Measurements from ENCODE around the gene CCDC186.

Gene CCDC186

DNA sequence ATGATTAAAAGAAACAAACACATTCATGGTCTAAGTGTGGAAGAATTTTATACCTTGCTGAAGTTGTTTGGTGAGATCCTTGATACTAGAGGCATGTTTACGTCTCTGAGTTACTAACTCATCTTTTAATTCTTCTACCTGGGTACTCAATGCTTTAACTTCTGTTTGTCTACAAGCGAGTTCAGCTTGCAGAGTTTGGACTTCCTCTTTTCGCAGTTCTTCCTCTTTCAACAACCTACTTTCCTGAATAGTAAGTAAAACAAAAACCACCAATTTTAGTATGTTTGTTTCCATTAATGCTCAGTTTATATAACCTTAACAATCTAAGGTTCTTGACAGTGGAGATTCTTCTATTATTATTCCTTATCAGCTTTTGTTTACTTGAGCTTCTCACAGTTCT lies 42.9 kb downstream of the CCDC186 start:
- DNase-seq (ENCODE audit: insufficient read length, low spot score) (no peak), FAIRE-seq (peak; percentile 35)
- TF ChIP-seq POLR2A (IDR thresholded peaks at IDR 0.05; ENCODE audit: low read depth, low read length) (no peak), SPI1 (IDR thresholded peaks at IDR 0.05; ENCODE audit: low read depth, low read length) (peak; percentile 98), POLR2AphosphoS5 (IDR thresholded peaks at IDR 0.05; ENCODE audit: low read depth, low read length) (no peak), TAF1 (IDR thresholded peaks at IDR 0.05; ENCODE audit: low read depth, low read length) (no peak), PAX5 (IDR thresholded peaks at IDR 0.05; ENCODE audit: insufficient read depth, low read length, severe bottlenecking) (no peak)

DNA sequence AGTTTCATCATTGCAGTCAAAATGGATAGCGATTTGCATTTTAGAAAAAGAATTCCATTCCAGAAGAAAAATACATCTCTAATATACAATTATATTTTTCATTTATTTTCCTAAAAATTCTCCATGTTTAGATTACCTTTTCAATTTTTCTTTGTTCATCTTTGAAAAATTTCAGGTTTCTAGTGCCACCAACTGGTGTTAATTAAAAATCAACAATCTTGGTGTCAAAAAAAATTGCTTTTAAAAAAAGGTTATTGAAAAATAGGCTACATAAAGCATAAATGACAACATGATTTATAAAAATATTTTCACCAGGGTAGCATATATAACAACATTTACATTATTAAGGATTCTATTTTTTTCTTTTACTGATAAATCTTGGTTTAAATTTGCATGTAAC lies 53.0 kb downstream of the CCDC186 start:
- no peak for FAIRE-seq
- DNase-seq (ENCODE audit: insufficient read length, low spot score): no peak
- TF ChIP-seq POLR2A (IDR thresholded peaks at IDR 0.05; ENCODE audit: low read depth, low read length) (no peak), POLR2AphosphoS5 (IDR thresholded peaks at IDR 0.05; ENCODE audit: low read depth, low read length) (no peak), PAX5 (IDR thresholded peaks at IDR 0.05; ENCODE audit: insufficient read depth, low read length, severe bottlenecking) (no peak), POU2F2 (IDR thresholded peaks at IDR 0.05; ENCODE audit: low read depth, low read length) (no peak), SPI1 (IDR thresholded peaks at IDR 0.05; ENCODE audit: low read depth, low read length) (no peak), TAF1 (IDR thresholded peaks at IDR 0.05; ENCODE audit: low read depth, low read length) (no peak)

DNA sequence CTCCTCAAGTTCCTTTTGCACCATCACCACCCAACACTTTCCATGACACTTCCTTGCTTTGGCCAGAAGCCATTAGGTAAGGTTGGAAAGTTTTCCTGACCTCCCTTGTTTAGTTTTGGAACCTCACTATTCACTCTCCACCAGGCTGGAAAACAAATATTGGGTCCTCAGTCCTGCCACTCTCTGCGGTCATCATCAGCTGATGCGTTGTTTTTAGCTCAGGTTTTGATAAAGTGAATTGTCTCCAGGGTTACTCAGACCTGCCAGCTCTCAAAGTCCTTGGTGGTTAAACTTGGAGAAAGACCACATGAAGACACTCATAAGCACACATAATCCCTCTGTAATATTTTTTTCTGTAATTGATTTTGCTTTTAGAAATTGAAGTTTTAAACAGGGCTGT lies 55.5 kb downstream of the CCDC186 start:
- FAIRE-seq: no peak
- TF ChIP-seq POLR2A (IDR thresholded peaks at IDR 0.05; ENCODE audit: low read depth, low read length) (no peak), PAX5 (IDR thresholded peaks at IDR 0.05; ENCODE audit: insufficient read depth, low read length, severe bottlenecking) (no peak), POLR2AphosphoS5 (IDR thresholded peaks at IDR 0.05; ENCODE audit: low read depth, low read length) (no peak), SPI1 (IDR thresholded peaks at IDR 0.05; ENCODE audit: low read depth, low read length) (no peak), POU2F2 (IDR thresholded peaks at IDR 0.05; ENCODE audit: low read depth, low read length) (no peak), TAF1 (IDR thresholded peaks at IDR 0.05; ENCODE audit: low read depth, low read length) (no peak)
- DNase-seq (ENCODE audit: insufficient read length, low spot score): no peak

DNA sequence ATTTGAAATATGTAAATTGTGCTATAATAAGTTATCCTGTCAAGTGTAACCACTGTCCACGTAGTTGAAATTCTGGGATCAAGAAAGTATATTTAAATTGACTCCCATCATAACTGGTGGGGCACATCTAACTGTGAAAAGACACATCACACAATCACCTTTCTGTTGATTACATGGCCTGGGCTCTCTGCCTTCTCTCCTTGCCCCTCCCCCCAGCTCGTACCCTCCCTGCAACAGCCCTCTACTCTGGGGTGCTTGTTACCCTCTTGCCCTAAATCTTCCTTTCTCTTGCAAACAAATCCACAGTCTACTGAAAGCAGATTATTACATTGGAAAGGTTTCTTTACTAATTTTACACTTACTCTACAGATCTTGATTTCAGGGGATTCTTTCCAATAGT lies 56.3 kb downstream of the CCDC186 start:
- TF ChIP-seq POLR2A (IDR thresholded peaks at IDR 0.05; ENCODE audit: low read depth, low read length) (no peak), SPI1 (IDR thresholded peaks at IDR 0.05; ENCODE audit: low read depth, low read length) (no peak), POU2F2 (IDR thresholded peaks at IDR 0.05; ENCODE audit: low read depth, low read length) (no peak), TAF1 (IDR thresholded peaks at IDR 0.05; ENCODE audit: low read depth, low read length) (no peak), PAX5 (IDR thresholded peaks at IDR 0.05; ENCODE audit: insufficient read depth, low read length, severe bottlenecking) (no peak), POLR2AphosphoS5 (IDR thresholded peaks at IDR 0.05; ENCODE audit: low read depth, low read length) (no peak)
- no peak for DNase-seq (ENCODE audit: insufficient read length, low spot score)
- FAIRE-seq: no peak

DNA sequence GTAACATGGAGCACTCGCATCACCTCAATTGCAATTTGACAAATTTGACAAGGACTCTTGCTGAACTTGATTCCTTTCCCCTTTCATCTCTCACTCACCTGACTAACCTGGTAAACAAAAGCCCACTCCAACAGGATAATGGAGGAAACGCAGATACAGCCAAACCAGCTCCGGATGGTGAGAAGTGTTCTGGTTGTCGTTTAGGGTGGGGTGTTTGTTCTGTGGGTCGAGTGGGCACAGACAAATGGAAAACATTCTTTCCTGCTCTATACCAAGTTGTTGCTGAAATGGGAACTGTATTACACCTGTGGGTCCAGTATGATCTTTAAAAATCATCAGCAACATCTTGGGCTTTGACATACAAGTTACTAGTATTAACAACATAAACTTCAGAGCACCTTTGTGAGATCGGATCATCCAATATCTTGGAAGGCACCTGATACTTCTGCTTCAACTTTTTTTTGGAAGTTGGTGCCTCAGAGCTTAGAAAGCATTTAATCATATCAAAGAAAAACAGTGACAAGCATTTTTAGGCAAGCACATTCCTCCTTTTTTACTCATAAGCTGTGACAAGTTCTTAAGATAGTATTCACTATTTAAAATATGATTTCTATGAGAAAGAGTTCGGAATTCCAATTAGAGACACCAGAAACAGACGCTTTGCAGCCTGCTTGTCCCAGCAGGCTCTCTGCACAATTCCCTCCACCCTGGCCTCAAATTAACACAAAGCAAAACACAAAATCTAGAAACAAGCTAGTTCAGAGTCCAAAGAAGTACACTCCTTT lies 58.1 kb downstream of the CCDC186 start:
- TF ChIP-seq POLR2A (IDR thresholded peaks at IDR 0.05; ENCODE audit: low read depth, low read length) (no peak), POLR2AphosphoS5 (IDR thresholded peaks at IDR 0.05; ENCODE audit: low read depth, low read length) (no peak), TAF1 (IDR thresholded peaks at IDR 0.05; ENCODE audit: low read depth, low read length) (no peak), POU2F2 (IDR thresholded peaks at IDR 0.05; ENCODE audit: low read depth, low read length) (no peak), PAX5 (IDR thresholded peaks at IDR 0.05; ENCODE audit: insufficient read depth, low read length, severe bottlenecking) (no peak), SPI1 (IDR thresholded peaks at IDR 0.05; ENCODE audit: low read depth, low read length) (no peak)
- no peak for FAIRE-seq

DNA sequence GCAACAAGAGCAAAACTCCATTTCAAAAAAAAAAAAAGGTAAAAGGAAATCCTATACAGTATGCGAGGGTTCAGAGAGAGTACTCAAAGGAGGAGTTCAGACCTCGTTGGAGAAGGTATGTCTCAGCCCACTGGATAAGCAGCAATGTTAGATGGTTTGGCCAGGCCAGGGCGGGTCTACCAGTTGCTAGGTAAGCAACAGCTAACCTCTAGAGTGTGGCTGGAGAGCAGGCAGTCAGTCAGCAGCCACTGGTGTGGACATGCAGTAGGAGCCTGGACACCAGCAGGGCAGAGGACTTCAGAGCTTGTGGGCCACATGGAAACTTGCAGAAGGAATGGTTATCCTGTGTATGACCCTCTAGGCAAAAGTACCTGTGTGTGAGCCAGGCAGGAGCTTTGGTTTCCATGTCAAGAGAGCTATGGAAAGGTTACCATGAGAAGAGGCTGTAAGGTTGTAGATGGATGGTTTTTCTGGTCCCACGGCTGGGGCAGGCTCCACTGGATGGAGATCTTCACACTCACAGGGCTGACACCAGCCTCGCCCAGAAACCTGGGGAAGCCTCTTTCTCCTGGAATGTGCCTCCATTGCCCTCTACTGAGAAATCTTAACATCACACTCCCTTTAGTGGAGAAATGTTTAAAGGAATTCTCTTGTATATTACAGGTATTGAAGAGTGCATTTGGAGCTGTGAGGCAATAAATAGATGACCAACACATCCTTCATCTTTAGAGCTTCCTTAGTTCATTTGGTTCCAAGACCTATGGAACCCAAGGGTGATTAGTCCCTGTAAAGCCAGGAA lies 63.6 kb downstream of the CCDC186 start:
- FAIRE-seq: no peak
- no peak for DNase-seq (ENCODE audit: insufficient read length, low spot score)
- TF ChIP-seq TAF1 (IDR thresholded peaks at IDR 0.05; ENCODE audit: low read depth, low read length) (no peak), SPI1 (IDR thresholded peaks at IDR 0.05; ENCODE audit: low read depth, low read length) (no peak), POLR2A (IDR thresholded peaks at IDR 0.05; ENCODE audit: low read depth, low read length) (no peak), PAX5 (IDR thresholded peaks at IDR 0.05; ENCODE audit: insufficient read depth, low read length, severe bottlenecking) (no peak), POU2F2 (IDR thresholded peaks at IDR 0.05; ENCODE audit: low read depth, low read length) (no peak), POLR2AphosphoS5 (IDR thresholded peaks at IDR 0.05; ENCODE audit: low read depth, low read length) (no peak)

More for the DNA sequence above, 58.1 kb downstream of the CCDC186 start:
- no peak for DNase-seq (ENCODE audit: insufficient read length, low spot score)

DNA sequence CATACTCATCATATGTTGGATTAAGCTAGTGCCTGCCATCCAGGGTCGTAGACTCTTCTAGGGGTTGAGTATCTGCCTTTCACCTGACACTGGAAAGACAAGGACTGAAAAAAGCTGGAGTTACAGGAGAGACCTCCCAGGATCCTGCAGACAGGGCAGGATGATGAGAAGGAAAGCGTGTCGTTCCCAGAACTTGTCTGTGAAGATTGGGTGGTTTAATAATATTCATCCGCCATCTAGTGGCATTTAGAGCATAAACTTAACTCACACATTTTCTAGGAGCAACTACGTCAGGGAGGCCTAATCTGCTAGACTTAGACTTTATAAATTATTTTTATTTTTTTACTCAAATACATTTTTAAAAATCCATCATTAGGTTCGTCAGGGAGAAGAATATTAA lies 70.7 kb downstream of the CCDC186 start:
- TF ChIP-seq POLR2AphosphoS5 (IDR thresholded peaks at IDR 0.05; ENCODE audit: low read depth, low read length) (no peak), SPI1 (IDR thresholded peaks at IDR 0.05; ENCODE audit: low read depth, low read length) (no peak), TAF1 (IDR thresholded peaks at IDR 0.05; ENCODE audit: low read depth, low read length) (no peak), PAX5 (IDR thresholded peaks at IDR 0.05; ENCODE audit: insufficient read depth, low read length, severe bottlenecking) (no peak), POU2F2 (IDR thresholded peaks at IDR 0.05; ENCODE audit: low read depth, low read length) (no peak)
- DNase-seq (ENCODE audit: insufficient read length, low spot score) (no peak), FAIRE-seq (peak; percentile 78)

DNA sequence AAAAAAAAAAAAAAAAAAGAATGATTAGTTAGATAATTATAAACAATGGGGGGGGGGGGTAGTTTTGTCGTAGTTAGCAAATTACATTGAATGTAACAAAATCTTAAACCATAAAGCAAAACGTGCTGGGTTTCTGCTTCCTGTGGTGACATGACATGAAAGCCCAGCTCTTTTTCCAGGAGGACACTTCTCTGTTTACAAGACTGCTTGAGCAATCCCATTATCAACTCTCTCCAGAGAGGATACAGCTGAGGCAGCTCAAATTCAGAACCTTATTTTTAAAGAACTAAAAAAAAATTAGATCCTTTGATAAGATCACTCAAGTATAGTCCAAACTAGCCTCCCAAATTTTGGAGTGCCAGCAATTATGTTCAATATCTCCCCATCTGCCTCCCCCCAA lies 71.7 kb downstream of the CCDC186 start:
- TF ChIP-seq POU2F2 (IDR thresholded peaks at IDR 0.05; ENCODE audit: low read depth, low read length) (no peak), POLR2AphosphoS5 (IDR thresholded peaks at IDR 0.05; ENCODE audit: low read depth, low read length) (no peak), TAF1 (IDR thresholded peaks at IDR 0.05; ENCODE audit: low read depth, low read length) (no peak), POLR2A (IDR thresholded peaks at IDR 0.05; ENCODE audit: low read depth, low read length) (no peak), SPI1 (IDR thresholded peaks at IDR 0.05; ENCODE audit: low read depth, low read length) (no peak), PAX5 (IDR thresholded peaks at IDR 0.05; ENCODE audit: insufficient read depth, low read length, severe bottlenecking) (no peak)
- FAIRE-seq: no peak
- no peak for DNase-seq (ENCODE audit: insufficient read length, low spot score)

All from GM12891 (cell line).